ENCODE measurements around the gene SMYD3.

Gene SMYD3

GRCh38 chr1:245987997-245988392 is 519.1 kb downstream of the SMYD3 start:
- no peak for TF ChIP-seq Cebpa-rat (IDR thresholded peaks at IDR 0.05)
- no peak overlapping the region for H3K27ac ChIP-seq
- H3K9me3 ChIP-seq (replicated peaks in 1 of 11), result peaks cover 0 to 3% (median 0%) of the 10 kb centered on the region in 11 experiments; a peak in 1 of 22 replicates

GRCh38 chr1:245987577-245987976 is 519.5 kb downstream of the SMYD3 start:
- Histone ChIP-seq H3K4me2 (no peak overlapping the region), H3K27ac (no peak overlapping the region), H3K36me3 (no peaks in the 10 kb centered on the region), H4K20me1 (no peaks in the 10 kb centered on the region), H3K27me3 (no peaks in the 10 kb centered on the region), H3K9me3 (replicated peaks in 1 of 11) (peaks cover 0 to 3% (median 0%) of the 10 kb centered on the region in 11 experiments; a peak in 1 of 22 replicates), H3K9ac (no peak overlapping the region), H3K4me3 (no peak overlapping the region), H3K4me1 (peaks cover 0 to 3% (median 0%) of the 10 kb centered on the region in 10 experiments; a peak in 1 of 20 replicates)
- TF ChIP-seq Cebpa-rat (IDR thresholded peaks at IDR 0.05), result no peak

More at GRCh38 chr1:245987997-245988392, 519.1 kb downstream of the SMYD3 start:
- H3K4me3 ChIP-seq, result no peak overlapping the region
- H4K20me1 ChIP-seq, result no peaks in the 10 kb centered on the region
- H3K4me1 ChIP-seq, result peaks cover 0 to 3% (median 0%) of the 10 kb centered on the region in 10 experiments; a peak in 1 of 20 replicates
- H3K36me3 ChIP-seq, result no peaks in the 10 kb centered on the region
- H3K4me2 ChIP-seq, result no peak overlapping the region
- H3K9ac ChIP-seq, result no peak overlapping the region
- no peaks in the 10 kb centered on the region for H3K27me3 ChIP-seq

- Histone ChIP-seq H3K9me3 (replicated peaks in 1 of 11) (peaks cover 0 to 3% (median 0%) of the 10 kb centered on the region in 11 experiments; a peak in 1 of 22 replicates), H3K27ac (no peak overlapping the region), H3K4me1 (peaks cover 0 to 3% (median 0%) of the 10 kb centered on the region in 10 experiments; a peak in 1 of 20 replicates), H3K27me3 (no peaks in the 10 kb centered on the region), H3K4me3 (no peak overlapping the region), H4K20me1 (no peaks in the 10 kb centered on the region), H3K4me2 (no peak overlapping the region), H3K9ac (no peak overlapping the region), H3K36me3 (no peaks in the 10 kb centered on the region)
- TF ChIP-seq Cebpa-rat (IDR thresholded peaks at IDR 0.05), result no peak
Observed at GRCh38 chr1:245987219-245987545, 519.9 kb downstream of the SMYD3 start.

GRCh38 chr1:245986404-245987218 is 520.5 kb downstream of the SMYD3 start:
- Histone ChIP-seq H3K27ac (no peak overlapping the region), H3K4me2 (no peak overlapping the region), H4K20me1 (no peaks in the 10 kb centered on the region), H3K9me3 (replicated peaks in 1 of 11) (peaks cover 0 to 3% (median 0%) of the 10 kb centered on the region in 11 experiments; a peak in 1 of 22 replicates), H3K9ac (no peak overlapping the region), H3K27me3 (no peaks in the 10 kb centered on the region), H3K36me3 (no peaks in the 10 kb centered on the region), H3K4me3 (no peak overlapping the region), H3K4me1 (peaks cover 0 to 3% (median 0%) of the 10 kb centered on the region in 10 experiments; a peak in 1 of 20 replicates)
- no peak for TF ChIP-seq Cebpa-rat (IDR thresholded peaks at IDR 0.05)

GRCh38 chr1:245984390-245985155 is 522.5 kb downstream of the SMYD3 start:
- TF ChIP-seq Cebpa-rat (IDR thresholded peaks at IDR 0.05), result no peak
- H3K4me3 ChIP-seq, result no peak overlapping the region
- no peaks in the 10 kb centered on the region for H3K36me3 ChIP-seq
- H3K27ac ChIP-seq, result no peak overlapping the region
- H3K9ac ChIP-seq, result no peak overlapping the region
- peaks cover 0 to 3% (median 0%) of the 10 kb centered on the region in 10 experiments; a peak in 1 of 20 replicates for H3K4me1 ChIP-seq
- no peaks in the 10 kb centered on the region for H3K27me3 ChIP-seq
- H3K4me2 ChIP-seq, result no peak overlapping the region
- no peaks in the 10 kb centered on the region for H3K9me3 ChIP-seq (replicated peaks in 1 of 11)
- no peaks in the 10 kb centered on the region; a peak in 1 of 22 replicates for H4K20me1 ChIP-seq

GRCh38 chr1:245983294-245983967 is 523.6 kb downstream of the SMYD3 start:
- H3K27ac ChIP-seq, result no peak overlapping the region
- H3K9ac ChIP-seq, result no peak overlapping the region
- H3K4me1 ChIP-seq, result peaks cover 0 to 3% (median 0%) of the 10 kb centered on the region in 10 experiments; a peak in 1 of 20 replicates
- no peaks in the 10 kb centered on the region for H3K9me3 ChIP-seq (replicated peaks in 1 of 11)
- no peaks in the 10 kb centered on the region for H3K36me3 ChIP-seq
- H3K4me2 ChIP-seq, result no peak overlapping the region
- TF ChIP-seq Cebpa-rat (IDR thresholded peaks at IDR 0.05), result no peak
- H3K4me3 ChIP-seq, result no peak overlapping the region
- no peaks in the 10 kb centered on the region for H3K27me3 ChIP-seq
- H4K20me1 ChIP-seq, result no peaks in the 10 kb centered on the region; a peak in 1 of 22 replicates

GRCh38 chr1:245979589-245979988 is 527.5 kb downstream of the SMYD3 start:
- Histone ChIP-seq H3K4me1 (peaks cover 0 to 3% (median 0%) of the 10 kb centered on the region in 10 experiments; a peak in 1 of 20 replicates), H3K27me3 (no peaks in the 10 kb centered on the region), H3K9ac (no peak overlapping the region), H3K27ac (no peak overlapping the region), H3K9me3 (replicated peaks in 1 of 11) (no peaks in the 10 kb centered on the region), H3K36me3 (no peaks in the 10 kb centered on the region), H3K4me3 (no peak overlapping the region), H3K4me2 (no peak overlapping the region), H4K20me1 (no peaks in the 10 kb centered on the region; a peak in 1 of 22 replicates)
- no peak for TF ChIP-seq Cebpa-rat (IDR thresholded peaks at IDR 0.05)

- Histone ChIP-seq H3K4me2 (no peak overlapping the region), H3K9me3 (replicated peaks in 1 of 11) (no peaks in the 10 kb centered on the region), H4K20me1 (no peaks in the 10 kb centered on the region; a peak in 1 of 22 replicates), H3K4me3 (no peak overlapping the region), H3K27me3 (no peaks in the 10 kb centered on the region), H3K27ac (no peak overlapping the region), H3K9ac (no peak overlapping the region), H3K4me1 (peaks cover 0 to 3% (median 0%) of the 10 kb centered on the region in 10 experiments; a peak in 1 of 20 replicates), H3K36me3 (no peaks in the 10 kb centered on the region)
- no peak for TF ChIP-seq Cebpa-rat (IDR thresholded peaks at IDR 0.05)
Observed at GRCh38 chr1:245978915-245979314, 528.2 kb downstream of the SMYD3 start.

- Histone ChIP-seq H3K4me3 (no peak overlapping the region), H3K27ac (no peak overlapping the region), H3K4me1 (no peaks in the 10 kb centered on the region)
Observed at GRCh38 chr1:245972476-245972875, 534.6 kb downstream of the SMYD3 start.

More at GRCh38 chr1:245972476-245972875, 534.6 kb downstream of the SMYD3 start:
- H3K9me3 ChIP-seq (replicated peaks in 1 of 11), result peaks cover 0 to 9% (median 3%) of the 10 kb centered on the region in 11 experiments; a peak in 3 of 22 replicates
- no peak overlapping the region for H3K4me2 ChIP-seq
- H3K36me3 ChIP-seq, result no peaks in the 10 kb centered on the region
- no peaks in the 10 kb centered on the region for H3K27me3 ChIP-seq
- no peaks in the 10 kb centered on the region for H4K20me1 ChIP-seq
- no peak overlapping the region for H3K9ac ChIP-seq
- no peak for TF ChIP-seq Cebpa-rat (IDR thresholded peaks at IDR 0.05)

Data from BLaER1 treated with 17β-estradiol and CSF1 and Interleukin-3, amounts not matched to agents 10 nM and 100 nM (cell line).